Measurements from ENCODE around the gene CXCL12.

CXCL12 gene

DNA sequence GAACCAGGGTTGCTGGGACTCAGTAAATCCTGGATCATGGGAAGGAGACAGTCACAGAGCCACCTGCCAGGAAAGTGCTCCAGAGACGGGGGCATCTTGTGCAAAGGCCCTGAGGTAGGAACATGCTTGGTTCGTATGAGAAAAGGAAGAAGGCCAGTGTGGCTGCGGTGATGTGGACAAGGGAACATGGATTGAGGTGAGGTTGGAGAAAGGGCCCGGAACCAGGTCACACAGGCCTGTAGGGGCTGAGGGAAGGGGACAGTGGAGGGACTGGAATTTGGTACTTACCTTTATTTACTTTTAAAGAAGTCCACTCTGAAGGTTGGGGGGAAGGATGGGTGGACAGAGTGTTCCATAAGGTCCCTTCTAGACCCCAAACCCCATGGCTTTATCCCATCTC is 32.9 kb upstream of the CXCL12 start:
- no peak for ATAC-seq
- TF ChIP-seq BACH2 (CRISPR knock-in tag; IDR thresholded peaks at IDR 0.05; ENCODE audit: borderline replicate concordance), result no peak
- no peak for TF ChIP-seq TOX (CRISPR knock-in tag; IDR thresholded peaks at IDR 0.05; ENCODE audit: borderline replicate concordance)
- no peak for TF ChIP-seq TCF4 (CRISPR knock-in tag; IDR thresholded peaks at IDR 0.05; ENCODE audit: borderline replicate concordance)
- TF ChIP-seq, protein P1, sequence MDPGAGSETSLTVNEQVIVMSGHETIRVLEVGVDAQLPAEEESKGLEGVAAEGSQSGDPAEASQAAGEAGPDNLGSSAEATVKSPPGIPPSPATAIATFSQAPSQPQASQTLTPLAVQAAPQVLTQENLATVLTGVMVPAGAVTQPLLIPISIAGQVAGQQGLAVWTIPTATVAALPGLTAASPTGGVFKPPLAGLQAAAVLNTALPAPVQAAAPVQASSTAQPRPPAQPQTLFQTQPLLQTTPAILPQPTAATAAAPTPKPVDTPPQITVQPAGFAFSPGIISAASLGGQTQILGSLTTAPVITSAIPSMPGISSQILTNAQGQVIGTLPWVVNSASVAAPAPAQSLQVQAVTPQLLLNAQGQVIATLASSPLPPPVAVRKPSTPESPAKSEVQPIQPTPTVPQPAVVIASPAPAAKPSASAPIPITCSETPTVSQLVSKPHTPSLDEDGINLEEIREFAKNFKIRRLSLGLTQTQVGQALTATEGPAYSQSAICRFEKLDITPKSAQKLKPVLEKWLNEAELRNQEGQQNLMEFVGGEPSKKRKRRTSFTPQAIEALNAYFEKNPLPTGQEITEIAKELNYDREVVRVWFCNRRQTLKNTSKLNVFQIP (CRISPR knock-in tag; IDR thresholded peaks at IDR 0.05; ENCODE audit: borderline replicate concordance, low read depth), result no peak
- TF ChIP-seq SNAI2 (CRISPR knock-in tag; IDR thresholded peaks at IDR 0.05), result no peak
- TF ChIP-seq OSR1 (CRISPR knock-in tag; IDR thresholded peaks at IDR 0.05), result no peak
- no peak for TF ChIP-seq RARB (CRISPR knock-in tag; IDR thresholded peaks at IDR 0.05)
- TF ChIP-seq, protein P2, sequence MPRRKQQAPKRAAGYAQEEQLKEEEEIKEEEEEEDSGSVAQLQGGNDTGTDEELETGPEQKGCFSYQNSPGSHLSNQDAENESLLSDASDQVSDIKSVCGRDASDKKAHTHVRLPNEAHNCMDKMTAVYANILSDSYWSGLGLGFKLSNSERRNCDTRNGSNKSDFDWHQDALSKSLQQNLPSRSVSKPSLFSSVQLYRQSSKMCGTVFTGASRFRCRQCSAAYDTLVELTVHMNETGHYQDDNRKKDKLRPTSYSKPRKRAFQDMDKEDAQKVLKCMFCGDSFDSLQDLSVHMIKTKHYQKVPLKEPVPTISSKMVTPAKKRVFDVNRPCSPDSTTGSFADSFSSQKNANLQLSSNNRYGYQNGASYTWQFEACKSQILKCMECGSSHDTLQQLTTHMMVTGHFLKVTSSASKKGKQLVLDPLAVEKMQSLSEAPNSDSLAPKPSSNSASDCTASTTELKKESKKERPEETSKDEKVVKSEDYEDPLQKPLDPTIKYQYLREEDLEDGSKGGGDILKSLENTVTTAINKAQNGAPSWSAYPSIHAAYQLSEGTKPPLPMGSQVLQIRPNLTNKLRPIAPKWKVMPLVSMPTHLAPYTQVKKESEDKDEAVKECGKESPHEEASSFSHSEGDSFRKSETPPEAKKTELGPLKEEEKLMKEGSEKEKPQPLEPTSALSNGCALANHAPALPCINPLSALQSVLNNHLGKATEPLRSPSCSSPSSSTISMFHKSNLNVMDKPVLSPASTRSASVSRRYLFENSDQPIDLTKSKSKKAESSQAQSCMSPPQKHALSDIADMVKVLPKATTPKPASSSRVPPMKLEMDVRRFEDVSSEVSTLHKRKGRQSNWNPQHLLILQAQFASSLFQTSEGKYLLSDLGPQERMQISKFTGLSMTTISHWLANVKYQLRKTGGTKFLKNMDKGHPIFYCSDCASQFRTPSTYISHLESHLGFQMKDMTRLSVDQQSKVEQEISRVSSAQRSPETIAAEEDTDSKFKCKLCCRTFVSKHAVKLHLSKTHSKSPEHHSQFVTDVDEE (CRISPR knock-in tag; IDR thresholded peaks at IDR 0.05), result no peak
- no peak for TF ChIP-seq ZNF565 (CRISPR knock-in tag; conservative IDR thresholded peaks at IDR 0.05; ENCODE audit: low read depth)
- no peak for TF ChIP-seq ZNF70 (CRISPR knock-in tag; IDR thresholded peaks at IDR 0.05)
- no peak for TF ChIP-seq ZC3H10 (CRISPR knock-in tag; IDR thresholded peaks at IDR 0.05)
- no peak for TF ChIP-seq ESRRG (CRISPR knock-in tag; IDR thresholded peaks at IDR 0.05)

DNA sequence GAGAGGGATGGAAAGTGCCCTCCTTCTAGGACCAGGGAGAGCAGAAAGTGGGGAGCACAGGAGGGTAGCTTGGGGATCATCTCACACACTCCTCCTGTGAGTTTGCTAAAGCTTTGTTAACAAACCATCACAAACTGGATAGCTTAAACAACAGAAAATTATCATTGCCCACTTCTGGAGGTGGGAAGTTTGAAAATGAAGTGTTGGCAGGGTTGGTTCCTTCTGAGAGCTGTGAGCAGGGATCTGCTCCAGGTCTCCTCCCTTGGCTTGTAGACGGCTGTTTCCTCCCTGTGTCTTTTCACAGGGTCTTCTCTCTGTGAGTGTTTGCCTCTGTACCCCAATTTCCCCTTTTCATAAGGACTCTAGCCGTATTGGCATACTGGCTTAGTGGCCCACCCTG is 32.0 kb upstream of the CXCL12 start:
- ATAC-seq, result no peak
- TF ChIP-seq ZNF565 (CRISPR knock-in tag; conservative IDR thresholded peaks at IDR 0.05; ENCODE audit: low read depth) (no peak), RARB (CRISPR knock-in tag; IDR thresholded peaks at IDR 0.05) (no peak), TOX (CRISPR knock-in tag; IDR thresholded peaks at IDR 0.05; ENCODE audit: borderline replicate concordance) (no peak), ARNTL (CRISPR knock-in tag; IDR thresholded peaks at IDR 0.05; ENCODE audit: borderline replicate concordance, low read depth) (no peak), ESRRG (CRISPR knock-in tag; IDR thresholded peaks at IDR 0.05) (no peak), GLIS3 (CRISPR knock-in tag; IDR thresholded peaks at IDR 0.05) (no peak), OSR1 (CRISPR knock-in tag; IDR thresholded peaks at IDR 0.05) (no peak), TCF4 (CRISPR knock-in tag; IDR thresholded peaks at IDR 0.05; ENCODE audit: borderline replicate concordance) (no peak), ISL1 (CRISPR knock-in tag; IDR thresholded peaks at IDR 0.05) (no peak), CSDC2 (CRISPR knock-in tag; IDR thresholded peaks at IDR 0.05) (no peak), ZNF70 (CRISPR knock-in tag; IDR thresholded peaks at IDR 0.05) (no peak), ZNF8 (CRISPR knock-in tag; IDR thresholded peaks at IDR 0.05) (no peak), ZC3H10 (CRISPR knock-in tag; IDR thresholded peaks at IDR 0.05) (no peak), BACH2 (CRISPR knock-in tag; IDR thresholded peaks at IDR 0.05; ENCODE audit: borderline replicate concordance) (no peak)
- TF ChIP-seq, protein P3, sequence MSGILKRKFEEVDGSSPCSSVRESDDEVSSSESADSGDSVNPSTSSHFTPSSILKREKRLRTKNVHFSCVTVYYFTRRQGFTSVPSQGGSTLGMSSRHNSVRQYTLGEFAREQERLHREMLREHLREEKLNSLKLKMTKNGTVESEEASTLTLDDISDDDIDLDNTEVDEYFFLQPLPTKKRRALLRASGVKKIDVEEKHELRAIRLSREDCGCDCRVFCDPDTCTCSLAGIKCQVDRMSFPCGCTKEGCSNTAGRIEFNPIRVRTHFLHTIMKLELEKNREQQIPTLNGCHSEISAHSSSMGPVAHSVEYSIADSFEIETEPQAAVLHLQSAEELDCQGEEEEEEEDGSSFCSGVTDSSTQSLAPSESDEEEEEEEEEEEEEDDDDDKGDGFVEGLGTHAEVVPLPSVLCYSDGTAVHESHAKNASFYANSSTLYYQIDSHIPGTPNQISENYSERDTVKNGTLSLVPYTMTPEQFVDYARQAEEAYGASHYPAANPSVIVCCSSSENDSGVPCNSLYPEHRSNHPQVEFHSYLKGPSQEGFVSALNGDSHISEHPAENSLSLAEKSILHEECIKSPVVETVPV (CRISPR knock-in tag; IDR thresholded peaks at IDR 0.05), result no peak
- TF ChIP-seq, protein P1 (CRISPR knock-in tag; IDR thresholded peaks at IDR 0.05; ENCODE audit: borderline replicate concordance, low read depth), result no peak
- TF ChIP-seq, protein P4, sequence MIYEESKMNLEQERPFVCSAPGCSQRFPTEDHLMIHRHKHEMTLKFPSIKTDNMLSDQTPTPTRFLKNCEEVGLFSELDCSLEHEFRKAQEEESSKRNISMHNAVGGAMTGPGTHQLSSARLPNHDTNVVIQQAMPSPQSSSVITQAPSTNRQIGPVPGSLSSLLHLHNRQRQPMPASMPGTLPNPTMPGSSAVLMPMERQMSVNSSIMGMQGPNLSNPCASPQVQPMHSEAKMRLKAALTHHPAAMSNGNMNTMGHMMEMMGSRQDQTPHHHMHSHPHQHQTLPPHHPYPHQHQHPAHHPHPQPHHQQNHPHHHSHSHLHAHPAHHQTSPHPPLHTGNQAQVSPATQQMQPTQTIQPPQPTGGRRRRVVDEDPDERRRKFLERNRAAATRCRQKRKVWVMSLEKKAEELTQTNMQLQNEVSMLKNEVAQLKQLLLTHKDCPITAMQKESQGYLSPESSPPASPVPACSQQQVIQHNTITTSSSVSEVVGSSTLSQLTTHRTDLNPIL (CRISPR knock-in tag; IDR thresholded peaks at IDR 0.05; ENCODE audit: low read depth), result no peak
- TF ChIP-seq, protein P5, sequence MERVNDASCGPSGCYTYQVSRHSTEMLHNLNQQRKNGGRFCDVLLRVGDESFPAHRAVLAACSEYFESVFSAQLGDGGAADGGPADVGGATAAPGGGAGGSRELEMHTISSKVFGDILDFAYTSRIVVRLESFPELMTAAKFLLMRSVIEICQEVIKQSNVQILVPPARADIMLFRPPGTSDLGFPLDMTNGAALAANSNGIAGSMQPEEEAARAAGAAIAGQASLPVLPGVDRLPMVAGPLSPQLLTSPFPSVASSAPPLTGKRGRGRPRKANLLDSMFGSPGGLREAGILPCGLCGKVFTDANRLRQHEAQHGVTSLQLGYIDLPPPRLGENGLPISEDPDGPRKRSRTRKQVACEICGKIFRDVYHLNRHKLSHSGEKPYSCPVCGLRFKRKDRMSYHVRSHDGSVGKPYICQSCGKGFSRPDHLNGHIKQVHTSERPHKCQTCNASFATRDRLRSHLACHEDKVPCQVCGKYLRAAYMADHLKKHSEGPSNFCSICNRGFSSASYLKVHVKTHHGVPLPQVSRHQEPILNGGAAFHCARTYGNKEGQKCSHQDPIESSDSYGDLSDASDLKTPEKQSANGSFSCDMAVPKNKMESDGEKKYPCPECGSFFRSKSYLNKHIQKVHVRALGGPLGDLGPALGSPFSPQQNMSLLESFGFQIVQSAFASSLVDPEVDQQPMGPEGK (CRISPR knock-in tag; IDR thresholded peaks at IDR 0.05; ENCODE audit: borderline replicate concordance), result no peak
- TF ChIP-seq, protein P2 (CRISPR knock-in tag; IDR thresholded peaks at IDR 0.05), result no peak
